Gastroesophageal sphincter (tissue), 4 donors: Measurements from ENCODE around the gene ZC3H18. TPM values are rescaled to one million over a fixed set of nuclear protein-coding genes. Genes with fewer than 3 reads are reported as not detected.
"Not testable (repeated sequence)": the region's sequence is repeated elsewhere in the genome, so short reads cannot be mapped to it uniquely, and the experiment has no call there.

ENCODE experiments used
- ATAC-seq: fragments of 150-250 bp; one replicate; pipeline ENCODE4 v1.9.1; 2016; ENCODE audit warnings: mild to moderate bottlenecking, moderate library complexity
- H3K27ac ChIP-seq, 4 donors: fragments of 200-600 bp; sonication (generic) in 3 of 4; 1 replicate in 3 of 4; 2 replicates in 1 of 4; pipeline ENCODE4 v1.5.1; 2016 to 2019
- H3K27me3 ChIP-seq: fragments of 200-600 bp; sonication (generic); one replicate; pipeline ENCODE4 v1.5.1; 2019
- H3K36me3 ChIP-seq, 2 donors: fragments of 200-600 bp; sonication (generic); one replicate each; pipeline ENCODE4 v1.5.1; 2019; ENCODE audit warnings: control low read depth in 1 of 2
- H3K4me1 ChIP-seq, 3 donors: fragments of 200-600 bp; sonication (generic); 1 replicate in 2 of 3; 2 replicates in 1 of 3; pipeline ENCODE4 v1.5.1; 2016 to 2019; ENCODE audit warnings: control low read depth in 2 of 3
- H3K4me3 ChIP-seq, 2 donors: fragments of 200-600 bp; sonication (generic); one replicate each; pipeline ENCODE4 v1.5.1; 2019; ENCODE audit warnings: mild to moderate bottlenecking in 1 of 2, moderate library complexity in 1 of 2
- H3K9me3 ChIP-seq, 3 donors: fragments of 200-600 bp; sonication (generic); one replicate each; pipeline ENCODE4 v1.5.1; 2017 to 2019; ENCODE audit warnings: control low read depth in 2 of 3
- EP300 ChIP-seq: sonication (generic); formaldehyde crosslinking; IDR thresholded peaks from one replicate; pipeline ENCODE4 v1.6.1; 2017; ENCODE audit warnings: antibody characterized with exemption, mild to moderate bottlenecking
- POLR2A ChIP-seq, 2 donors: fragments of 450-650 bp; IDR thresholded peaks; one replicate each; pipeline ENCODE4 v1.6.1; 2017; ENCODE audit warnings: antibody characterized with exemption in 2 of 2, mild to moderate bottlenecking in 2 of 2, moderate library complexity in 1 of 2
- POLR2AphosphoS5 ChIP-seq: sonication (generic); formaldehyde crosslinking; IDR thresholded peaks from one replicate; pipeline ENCODE4 v1.6.1; 2017; ENCODE audit warnings: antibody characterized with exemption
- WGBS, 2 donors: methylation state at CpG; one replicate each; pipeline ENCODE4 v1.1.5; 2018; ENCODE audit warnings: low coverage in 1 of 2; 5-methylcytosine and 5-hydroxymethylcytosine counted together
- total RNA-seq, 4 donors: library from RNA; depleted of rRNA; stranded (reverse); fragments of >200 nt; gene quantifications; one replicate each; pipeline ENCODE4 v1.1.0, GENCODE V29; 2016
- TF ChIP-seq, protein P1 (sequence below), 4 experiments: fragments of 200-600 bp in 2 of 4; fragments of 450-650 bp in 2 of 4; sonication (generic) in 1 of 4; IDR thresholded peaks; one replicate each; pipeline ENCODE4 v1.5.1; 2017 to 2019; ENCODE audit warnings: antibody characterized with exemption in 4 of 4, mild to moderate bottlenecking in 2 of 4, moderate library complexity in 2 of 4

Gene ZC3H18
- total RNA-seq, 4 donors from 2014 or later, result 15.8 to 40.6 (median 23.3) TPM

DNA sequence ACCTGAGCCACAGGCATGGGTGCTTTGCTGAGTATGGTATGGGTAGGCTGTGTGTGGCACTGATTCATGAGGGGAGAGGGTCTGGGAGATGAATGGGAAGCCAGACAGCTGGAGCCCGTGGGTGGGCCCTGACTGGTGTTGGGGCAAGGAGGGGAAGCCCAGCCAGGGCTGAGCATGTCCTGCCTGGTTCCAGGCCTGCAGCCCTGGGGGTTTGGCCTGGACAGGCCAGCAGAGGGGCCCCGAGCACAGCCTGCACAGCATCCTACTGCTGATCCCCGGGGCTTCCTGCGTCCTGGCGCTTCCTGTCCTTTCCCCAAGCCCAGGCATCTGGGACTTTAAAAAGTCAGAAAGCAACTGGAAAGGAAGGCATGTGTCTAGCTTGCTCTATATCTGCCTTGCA is 97.3 kb downstream of the ZC3H18 start:
- Histone ChIP-seq H3K36me3 (peaks cover 0 to 10% of the 10 kb centered on the region in 2 donors), H3K4me3 (no peak overlapping the region), H3K9me3 (no peaks in the 10 kb centered on the region), H3K27ac (no peak overlapping the region), H3K4me1 (peaks cover 0 to 15% (median 5%) of the 10 kb centered on the region in 3 donors), H3K27me3 (no peaks in the 10 kb centered on the region)
- ATAC-seq, result no peak
- TF ChIP-seq EP300 (no peak), POLR2AphosphoS5 (no peak), POLR2A (IDR thresholded peaks at IDR 0.05) (no peak)
- TF ChIP-seq, protein P1, sequence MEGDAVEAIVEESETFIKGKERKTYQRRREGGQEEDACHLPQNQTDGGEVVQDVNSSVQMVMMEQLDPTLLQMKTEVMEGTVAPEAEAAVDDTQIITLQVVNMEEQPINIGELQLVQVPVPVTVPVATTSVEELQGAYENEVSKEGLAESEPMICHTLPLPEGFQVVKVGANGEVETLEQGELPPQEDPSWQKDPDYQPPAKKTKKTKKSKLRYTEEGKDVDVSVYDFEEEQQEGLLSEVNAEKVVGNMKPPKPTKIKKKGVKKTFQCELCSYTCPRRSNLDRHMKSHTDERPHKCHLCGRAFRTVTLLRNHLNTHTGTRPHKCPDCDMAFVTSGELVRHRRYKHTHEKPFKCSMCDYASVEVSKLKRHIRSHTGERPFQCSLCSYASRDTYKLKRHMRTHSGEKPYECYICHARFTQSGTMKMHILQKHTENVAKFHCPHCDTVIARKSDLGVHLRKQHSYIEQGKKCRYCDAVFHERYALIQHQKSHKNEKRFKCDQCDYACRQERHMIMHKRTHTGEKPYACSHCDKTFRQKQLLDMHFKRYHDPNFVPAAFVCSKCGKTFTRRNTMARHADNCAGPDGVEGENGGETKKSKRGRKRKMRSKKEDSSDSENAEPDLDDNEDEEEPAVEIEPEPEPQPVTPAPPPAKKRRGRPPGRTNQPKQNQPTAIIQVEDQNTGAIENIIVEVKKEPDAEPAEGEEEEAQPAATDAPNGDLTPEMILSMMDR (IDR thresholded peaks at IDR 0.05), result no peak
- WGBS, 2 donors, result 0% methylated on average over 1 of the region's 5 CpGs; no CpG with 5 or more reads in 1 of the 2 donors

DNA sequence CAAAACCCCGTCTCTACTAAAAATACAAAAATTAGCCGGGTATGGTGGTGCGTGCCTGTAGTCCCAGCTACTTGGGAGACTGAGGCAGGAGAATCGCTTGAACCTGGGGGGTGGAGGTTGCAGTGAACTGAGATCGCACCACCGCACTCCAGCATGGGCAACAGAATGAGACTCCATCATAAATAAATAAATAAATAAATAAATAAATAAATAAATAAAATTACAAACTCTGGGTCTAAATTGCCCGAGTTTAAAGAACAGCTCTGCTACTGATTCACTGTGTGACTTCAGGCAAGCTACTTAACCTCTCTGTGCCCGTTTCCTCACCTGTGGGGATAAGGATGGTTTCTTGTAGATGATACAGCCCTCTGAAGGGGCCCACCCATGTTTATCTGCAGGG is 99.3 kb downstream of the ZC3H18 start:
- not testable (repeated sequence) for ATAC-seq, H3K27ac ChIP-seq, H3K9me3 ChIP-seq, H3K4me3 ChIP-seq, H3K4me1 ChIP-seq, H3K27me3 ChIP-seq
- WGBS, 2 donors, result 74 to 93% methylated on average over 2 to 8 of the region's 8 CpGs
- H3K36me3 ChIP-seq, result peaks cover 0 to 22% of the 10 kb centered on the region in 2 donors

DNA sequence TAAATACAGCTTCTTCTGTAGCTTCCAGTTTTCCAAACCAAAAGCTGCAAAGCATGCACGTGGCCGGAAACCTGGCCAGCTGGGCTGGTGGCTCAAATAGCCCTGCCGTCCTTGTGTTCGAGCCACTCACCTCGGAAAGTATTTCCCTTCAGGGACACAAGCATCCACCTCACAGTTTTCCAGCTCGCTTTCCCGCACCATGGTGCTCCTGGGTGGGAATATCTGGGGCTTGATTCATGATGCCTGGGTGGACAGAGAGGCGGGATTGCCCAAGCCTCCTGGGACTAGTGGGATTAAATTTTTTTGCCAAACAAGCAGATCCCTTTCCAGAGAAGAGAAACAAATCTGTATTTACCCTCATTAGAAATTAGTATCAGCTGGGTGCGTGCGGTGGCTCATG is 99.8 kb downstream of the ZC3H18 start:
- no peak overlapping the region for H3K4me3 ChIP-seq
- no peaks in the 10 kb centered on the region for H3K9me3 ChIP-seq
- H3K4me1 ChIP-seq, result no peaks in the 10 kb centered on the region
- H3K27ac ChIP-seq, result no peak overlapping the region
- H3K27me3 ChIP-seq, result no peaks in the 10 kb centered on the region
- peaks cover 0 to 22% of the 10 kb centered on the region in 2 donors for H3K36me3 ChIP-seq
- WGBS, 2 donors, result 60 to 76% methylated on average over 3 to 10 of the region's 10 CpGs
- no peak for TF ChIP-seq POLR2AphosphoS5
- no peak for TF ChIP-seq POLR2A (IDR thresholded peaks at IDR 0.05)
- TF ChIP-seq, protein P1 (IDR thresholded peaks at IDR 0.05), result no peak
- no peak for TF ChIP-seq EP300
- ATAC-seq, result no peak

DNA sequence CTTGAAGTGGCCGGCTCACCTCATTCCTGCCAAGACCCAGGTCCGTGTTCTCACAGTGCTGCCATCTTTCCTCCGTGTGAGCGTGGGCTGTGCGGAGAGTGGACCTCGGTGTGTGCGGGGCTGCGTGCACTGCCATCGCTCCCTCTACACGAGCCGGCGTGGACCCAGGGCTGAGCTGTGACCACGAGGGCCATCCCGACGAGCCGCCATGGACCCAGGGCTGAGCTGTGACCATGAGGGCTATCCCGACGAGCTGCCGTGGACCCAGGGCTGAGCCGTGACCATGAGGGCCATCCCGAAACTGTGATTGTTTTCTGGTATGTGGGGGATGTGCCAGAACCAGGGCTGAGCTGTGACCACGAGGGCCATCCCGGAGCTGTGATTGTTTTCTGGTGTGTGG is 101.6 kb downstream of the ZC3H18 start:
- ATAC-seq, result no peak
- Histone ChIP-seq H3K36me3 (peaks cover 0 to 22% of the 10 kb centered on the region in 2 donors), H3K27ac (no peak overlapping the region), H3K9me3 (no peaks in the 10 kb centered on the region), H3K4me1 (no peaks in the 10 kb centered on the region), H3K27me3 (no peaks in the 10 kb centered on the region), H3K4me3 (no peak overlapping the region)
- TF ChIP-seq EP300, result no peak
- no peak for TF ChIP-seq POLR2AphosphoS5
- 100% methylated on average over 2 of the region's 23 CpGs; no CpG with 5 or more reads in 1 of the 2 donors for WGBS, 2 donors

DNA sequence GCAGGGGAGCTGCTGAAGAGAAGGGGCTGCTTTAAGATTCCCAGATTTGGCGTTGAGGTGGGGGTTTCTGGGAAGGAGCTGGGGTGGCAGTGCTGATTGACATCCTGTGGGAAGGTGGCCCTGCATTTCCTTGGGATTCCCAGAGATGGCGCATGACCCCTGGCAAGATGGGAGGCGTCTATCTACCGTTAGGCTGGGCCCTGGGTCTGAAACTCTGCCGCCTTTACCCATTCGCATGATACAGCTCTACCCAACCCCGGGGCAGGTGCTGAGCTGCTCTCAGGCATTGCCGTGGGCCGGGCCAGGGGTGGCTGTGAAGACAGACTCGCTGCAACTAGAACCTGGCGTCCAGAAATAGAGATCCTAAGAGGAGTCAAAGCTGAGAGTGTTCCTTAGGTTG is 102.6 kb downstream of the ZC3H18 start:
- ATAC-seq, result no peak
- H3K4me1 ChIP-seq, result no peaks in the 10 kb centered on the region
- 66 to 92% methylated on average over 2 to 10 of the region's 11 CpGs for WGBS, 2 donors
- no peak overlapping the region for H3K27ac ChIP-seq
- H3K27me3 ChIP-seq, result peaks cover under 1% of the 10 kb centered on the region
- H3K4me3 ChIP-seq, result no peak overlapping the region
- no peak for TF ChIP-seq EP300
- no peak for TF ChIP-seq POLR2A (IDR thresholded peaks at IDR 0.05)
- TF ChIP-seq, protein P1 (IDR thresholded peaks at IDR 0.05), result no peak
- no peak for TF ChIP-seq POLR2AphosphoS5
- H3K9me3 ChIP-seq, result no peaks in the 10 kb centered on the region
- H3K36me3 ChIP-seq, result peaks cover 0 to 22% of the 10 kb centered on the region in 2 donors

DNA sequence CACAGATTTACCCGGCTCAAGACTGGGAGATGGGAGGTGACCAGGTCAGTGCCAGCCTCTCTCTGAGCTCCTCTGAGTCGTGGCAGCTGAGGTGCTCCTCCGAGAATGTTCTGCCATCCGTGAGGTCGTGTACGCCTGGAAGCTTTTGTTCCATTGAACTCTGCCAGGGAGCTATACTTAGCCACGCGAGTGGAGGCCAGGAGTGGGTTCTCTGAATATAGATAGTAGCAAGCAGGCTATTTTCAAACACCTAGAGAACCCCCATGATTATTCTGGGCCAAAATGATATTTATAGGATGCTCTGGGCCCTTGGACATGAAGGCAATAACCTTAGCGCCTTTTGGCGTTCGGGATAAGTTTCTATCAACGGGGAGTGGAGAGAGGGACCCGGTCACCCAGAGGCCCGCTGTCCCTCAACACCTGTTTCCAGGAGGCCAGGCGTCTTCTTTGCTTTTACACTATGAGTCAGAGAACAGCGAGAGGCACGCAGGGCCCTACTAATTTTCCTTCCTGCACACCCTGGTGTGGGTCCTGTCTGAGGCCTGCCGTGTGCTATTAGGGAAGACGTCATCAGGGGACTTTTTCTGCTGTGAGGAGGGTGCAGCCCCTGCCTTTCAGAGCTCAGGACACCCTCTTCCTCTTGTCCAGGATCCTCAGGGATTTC is 103.6 kb downstream of the ZC3H18 start:
- Histone ChIP-seq H3K9me3 (no peaks in the 10 kb centered on the region), H3K4me3 (no peak overlapping the region), H3K27ac (no peak overlapping the region), H3K4me1 (no peaks in the 10 kb centered on the region), H3K36me3 (peaks cover 0 to 18% of the 10 kb centered on the region in 2 donors), H3K27me3 (peaks cover 11% of the 10 kb centered on the region)
- ATAC-seq, result no peak
- TF ChIP-seq POLR2AphosphoS5 (no peak), EP300 (no peak), POLR2A (IDR thresholded peaks at IDR 0.05) (no peak)
- TF ChIP-seq, protein P1 (IDR thresholded peaks at IDR 0.05), result no peak
- 87% methylated on average over 4 to 5 of the region's 19 CpGs for WGBS, 2 donors
